ENCODE results near the gene IMPA2.

Gene IMPA2

DNA sequence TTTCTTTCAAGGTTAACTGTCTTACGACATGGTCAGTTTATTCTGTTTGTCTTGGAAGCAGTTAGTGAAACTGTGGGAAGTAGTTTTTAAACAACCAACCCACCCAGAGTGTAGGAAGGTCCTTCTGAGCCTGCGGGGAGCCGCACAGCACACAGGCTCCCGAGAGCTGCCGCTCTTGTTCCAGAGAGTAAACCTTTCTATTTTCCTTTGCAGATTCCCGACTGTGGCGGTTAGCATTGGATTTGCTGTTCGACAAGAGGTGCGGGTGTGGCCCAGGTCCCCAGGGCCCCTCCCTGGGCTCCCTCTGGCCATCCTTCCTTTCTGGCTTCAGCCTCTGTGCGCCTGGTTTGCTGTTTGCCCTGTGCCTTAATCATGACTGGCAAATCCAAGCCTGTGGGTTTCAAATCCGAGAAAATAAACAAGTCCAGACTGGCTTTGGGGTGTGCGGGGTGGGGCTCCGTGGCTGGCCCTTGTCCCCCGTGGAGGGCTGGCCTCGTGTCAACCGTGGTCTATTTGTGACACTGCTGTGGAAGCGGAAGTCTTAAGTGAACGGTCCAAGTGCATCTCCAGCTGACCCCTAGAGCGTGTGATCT, 30.7 kb downstream of the IMPA2 start:
- no peak overlapping the region for H2BK120ac ChIP-seq (ENCODE audit: low read depth, low read length)
- H3K4me3 ChIP-seq (ENCODE audit: low read length) = no peak overlapping the region
- DNase-seq = no peak
- H3K36me3 ChIP-seq (ENCODE audit: control insufficient read depth, insufficient read depth, low read length) = no peaks in the 10 kb centered on the region
- no peak overlapping the region for H3K4ac ChIP-seq (ENCODE audit: low read depth, low read length)
- no peak overlapping the region for H2BK15ac ChIP-seq (replicated peaks; ENCODE audit: low read depth)
- no peaks in the 10 kb centered on the region for H3K79me2 ChIP-seq (ENCODE audit: control insufficient read depth, insufficient read depth, low read length)
- no peak overlapping the region for H2BK5ac ChIP-seq (ENCODE audit: low read length)
- H3K18ac ChIP-seq (ENCODE audit: low read length) = no peak overlapping the region
- no peak overlapping the region for H4K5ac ChIP-seq (ENCODE audit: low read length)
- H3K56ac ChIP-seq (ENCODE audit: low read length) = no peak overlapping the region
- H3K23ac ChIP-seq (ENCODE audit: low read length) = no peak overlapping the region
- WGBS (ENCODE audit: extremely low coverage, insufficient coverage, low lambda C conversion rate) = no CpG with 5 or more reads among the region's 19 CpGs
- no peak overlapping the region for H3K27ac ChIP-seq (ENCODE audit: low read depth, low read length)
- H3K4me2 ChIP-seq (ENCODE audit: low read length) = no peak overlapping the region
- H3K9ac ChIP-seq (ENCODE audit: low read length) = no peak overlapping the region
- H4K8ac ChIP-seq (ENCODE audit: low read depth, low read length) = no peak overlapping the region
- no peak overlapping the region for H2AK5ac ChIP-seq (ENCODE audit: low read length)
- no peaks in the 10 kb centered on the region for H3K27me3 ChIP-seq (ENCODE audit: insufficient read depth, low read length, poor library complexity)
- H3K4me1 ChIP-seq (ENCODE audit: control insufficient read depth, low read depth, low read length) = no peaks in the 10 kb centered on the region
- no peaks in the 10 kb centered on the region for H3K79me1 ChIP-seq (ENCODE audit: low read length)

GRCh38 chr18:12012697-12013096, 31.4 kb downstream of the IMPA2 start:
- H3K9ac ChIP-seq (ENCODE audit: low read length) = no peak overlapping the region
- H3K4me1 ChIP-seq (ENCODE audit: control insufficient read depth, low read depth, low read length) = no peaks in the 10 kb centered on the region
- no peak for DNase-seq
- no peaks in the 10 kb centered on the region for H3K79me2 ChIP-seq (ENCODE audit: control insufficient read depth, insufficient read depth, low read length)
- no peak overlapping the region for H3K4ac ChIP-seq (ENCODE audit: low read depth, low read length)
- H2BK5ac ChIP-seq (ENCODE audit: low read length) = no peak overlapping the region
- no peak overlapping the region for H3K23ac ChIP-seq (ENCODE audit: low read length)
- no peak overlapping the region for H3K18ac ChIP-seq (ENCODE audit: low read length)
- H3K4me2 ChIP-seq (ENCODE audit: low read length) = no peak overlapping the region
- no peak overlapping the region for H4K5ac ChIP-seq (ENCODE audit: low read length)
- no peak overlapping the region for H3K4me3 ChIP-seq (ENCODE audit: low read length)
- no peak overlapping the region for H3K27ac ChIP-seq (ENCODE audit: low read depth, low read length)
- no CpG with 5 or more reads among the region's 3 CpGs for WGBS (ENCODE audit: extremely low coverage, insufficient coverage, low lambda C conversion rate)
- no peak overlapping the region for H4K8ac ChIP-seq (ENCODE audit: low read depth, low read length)
- no peak overlapping the region for H2BK120ac ChIP-seq (ENCODE audit: low read depth, low read length)
- H2BK15ac ChIP-seq (replicated peaks; ENCODE audit: low read depth) = no peak overlapping the region
- no peak overlapping the region for H3K56ac ChIP-seq (ENCODE audit: low read length)
- H3K79me1 ChIP-seq (ENCODE audit: low read length) = no peaks in the 10 kb centered on the region
- H3K36me3 ChIP-seq (ENCODE audit: control insufficient read depth, insufficient read depth, low read length) = no peaks in the 10 kb centered on the region
- no peak overlapping the region for H2AK5ac ChIP-seq (ENCODE audit: low read length)
- H3K27me3 ChIP-seq (ENCODE audit: insufficient read depth, low read length, poor library complexity) = no peaks in the 10 kb centered on the region

GRCh38 chr18:12013186-12013916, 32.0 kb downstream of the IMPA2 start:
- Histone ChIP-seq H3K27me3 (ENCODE audit: insufficient read depth, low read length, poor library complexity) (no peaks in the 10 kb centered on the region), H3K4me1 (ENCODE audit: control insufficient read depth, low read depth, low read length) (no peaks in the 10 kb centered on the region), H4K5ac (ENCODE audit: low read length) (no peak overlapping the region), H3K36me3 (ENCODE audit: control insufficient read depth, insufficient read depth, low read length) (peaks cover 1% of the 10 kb centered on the region), H3K4ac (ENCODE audit: low read depth, low read length) (no peak overlapping the region), H3K23ac (ENCODE audit: low read length) (no peak overlapping the region), H3K56ac (ENCODE audit: low read length) (no peak overlapping the region), H2BK120ac (ENCODE audit: low read depth, low read length) (no peak overlapping the region), H3K4me2 (ENCODE audit: low read length) (no peak overlapping the region), H4K8ac (ENCODE audit: low read depth, low read length) (no peak overlapping the region), H2AK5ac (ENCODE audit: low read length) (no peak overlapping the region), H3K79me2 (ENCODE audit: control insufficient read depth, insufficient read depth, low read length) (no peaks in the 10 kb centered on the region), H2BK15ac (replicated peaks; ENCODE audit: low read depth) (no peak overlapping the region), H3K4me3 (ENCODE audit: low read length) (no peak overlapping the region), H3K18ac (ENCODE audit: low read length) (no peak overlapping the region), H2BK5ac (ENCODE audit: low read length) (no peak overlapping the region), H3K79me1 (ENCODE audit: low read length) (no peaks in the 10 kb centered on the region), H3K9ac (ENCODE audit: low read length) (no peak overlapping the region), H3K27ac (ENCODE audit: low read depth, low read length) (no peak overlapping the region)
- no peak for DNase-seq
- WGBS (ENCODE audit: extremely low coverage, insufficient coverage, low lambda C conversion rate) = no CpG with 5 or more reads among the region's 20 CpGs

GRCh38 chr18:12014086-12014485, 32.8 kb downstream of the IMPA2 start:
- H3K4me1 ChIP-seq (ENCODE audit: control insufficient read depth, low read depth, low read length) = no peaks in the 10 kb centered on the region
- no peak overlapping the region for H3K4me3 ChIP-seq (ENCODE audit: low read length)
- no peak overlapping the region for H2BK120ac ChIP-seq (ENCODE audit: low read depth, low read length)
- peaks cover 1% of the 10 kb centered on the region for H3K36me3 ChIP-seq (ENCODE audit: control insufficient read depth, insufficient read depth, low read length)
- H2BK5ac ChIP-seq (ENCODE audit: low read length) = no peak overlapping the region
- H3K27me3 ChIP-seq (ENCODE audit: insufficient read depth, low read length, poor library complexity) = no peaks in the 10 kb centered on the region
- H3K56ac ChIP-seq (ENCODE audit: low read length) = no peak overlapping the region
- no peaks in the 10 kb centered on the region for H3K79me1 ChIP-seq (ENCODE audit: low read length)
- no peak overlapping the region for H4K5ac ChIP-seq (ENCODE audit: low read length)
- no peak overlapping the region for H3K4me2 ChIP-seq (ENCODE audit: low read length)
- DNase-seq = no peak
- H3K79me2 ChIP-seq (ENCODE audit: control insufficient read depth, insufficient read depth, low read length) = no peaks in the 10 kb centered on the region
- H3K23ac ChIP-seq (ENCODE audit: low read length) = no peak overlapping the region
- H4K8ac ChIP-seq (ENCODE audit: low read depth, low read length) = no peak overlapping the region
- no peak overlapping the region for H2BK15ac ChIP-seq (replicated peaks; ENCODE audit: low read depth)
- no peak overlapping the region for H3K9ac ChIP-seq (ENCODE audit: low read length)
- no CpG with 5 or more reads among the region's 17 CpGs for WGBS (ENCODE audit: extremely low coverage, insufficient coverage, low lambda C conversion rate)
- H2AK5ac ChIP-seq (ENCODE audit: low read length) = no peak overlapping the region
- no peak overlapping the region for H3K27ac ChIP-seq (ENCODE audit: low read depth, low read length)
- H3K18ac ChIP-seq (ENCODE audit: low read length) = no peak overlapping the region
- no peak overlapping the region for H3K4ac ChIP-seq (ENCODE audit: low read depth, low read length)

DNA sequence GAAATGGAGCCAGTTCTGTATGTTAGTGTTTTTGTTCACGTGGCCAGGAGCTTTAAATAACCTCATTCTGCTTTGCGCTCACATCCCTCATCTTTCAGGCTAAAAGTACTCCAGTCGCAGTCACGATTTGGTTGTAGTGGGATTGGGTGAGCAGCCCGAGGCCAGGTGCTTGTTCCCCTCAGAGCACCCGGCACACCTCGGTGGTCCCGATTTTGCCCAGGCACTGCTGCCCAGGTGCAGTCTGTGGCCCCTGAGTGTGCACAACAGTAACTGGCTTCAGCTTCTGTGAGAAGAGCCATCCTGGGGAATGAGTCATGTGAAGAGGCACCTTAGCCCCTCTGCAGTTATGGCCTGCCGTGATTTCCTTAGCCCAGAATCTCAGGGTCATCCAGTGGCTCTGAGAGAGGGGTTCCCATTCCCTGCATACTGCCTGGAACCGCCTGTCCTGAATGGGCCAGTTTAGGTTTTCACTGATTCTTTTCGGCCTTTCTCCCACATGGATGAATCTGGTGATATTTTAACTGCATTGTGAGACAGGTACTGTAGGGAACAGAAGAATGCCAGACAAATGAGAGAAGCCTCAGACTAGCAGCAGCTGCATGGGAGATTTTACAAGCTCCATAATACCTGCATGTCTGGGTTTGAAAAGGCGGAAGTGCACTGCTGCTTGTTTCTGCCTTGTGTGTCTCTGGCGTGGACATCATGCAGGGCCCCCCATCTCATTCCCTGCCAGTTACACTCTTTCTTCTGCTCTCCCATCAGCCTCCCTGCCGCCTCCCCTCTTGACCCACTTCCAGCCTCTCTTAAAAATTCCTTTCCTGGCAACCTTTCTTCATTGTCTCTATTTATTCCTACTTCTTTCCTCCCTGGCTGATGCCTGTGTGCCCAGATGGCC, 33.5 kb downstream of the IMPA2 start:
- H2BK5ac ChIP-seq (ENCODE audit: low read length) = no peak overlapping the region
- DNase-seq = no peak
- no peaks in the 10 kb centered on the region for H3K4me1 ChIP-seq (ENCODE audit: control insufficient read depth, low read depth, low read length)
- no peak overlapping the region for H3K18ac ChIP-seq (ENCODE audit: low read length)
- no peak overlapping the region for H3K4me2 ChIP-seq (ENCODE audit: low read length)
- H4K8ac ChIP-seq (ENCODE audit: low read depth, low read length) = no peak overlapping the region
- no CpG with 5 or more reads among the region's 14 CpGs for WGBS (ENCODE audit: extremely low coverage, insufficient coverage, low lambda C conversion rate)
- no peak overlapping the region for H2AK5ac ChIP-seq (ENCODE audit: low read length)
- H3K9ac ChIP-seq (ENCODE audit: low read length) = no peak overlapping the region
- peaks cover 1% of the 10 kb centered on the region for H3K36me3 ChIP-seq (ENCODE audit: control insufficient read depth, insufficient read depth, low read length)
- no peak overlapping the region for H4K5ac ChIP-seq (ENCODE audit: low read length)
- no peak overlapping the region for H2BK15ac ChIP-seq (replicated peaks; ENCODE audit: low read depth)
- H3K79me1 ChIP-seq (ENCODE audit: low read length) = no peaks in the 10 kb centered on the region
- H3K4me3 ChIP-seq (ENCODE audit: low read length) = no peak overlapping the region
- H3K56ac ChIP-seq (ENCODE audit: low read length) = no peak overlapping the region
- no peak overlapping the region for H3K23ac ChIP-seq (ENCODE audit: low read length)
- no peak overlapping the region for H2BK120ac ChIP-seq (ENCODE audit: low read depth, low read length)
- H3K79me2 ChIP-seq (ENCODE audit: control insufficient read depth, insufficient read depth, low read length) = no peaks in the 10 kb centered on the region
- no peaks in the 10 kb centered on the region for H3K27me3 ChIP-seq (ENCODE audit: insufficient read depth, low read length, poor library complexity)
- H3K4ac ChIP-seq (ENCODE audit: low read depth, low read length) = no peak overlapping the region
- no peak overlapping the region for H3K27ac ChIP-seq (ENCODE audit: low read depth, low read length)
